Endodermal cell (in vitro differentiated cells): Measurements from ENCODE around the gene PARM1. TPM values are rescaled to one million over a fixed set of nuclear protein-coding genes. Genes with fewer than 3 reads are reported as not detected.

Source experiments
- DNase-seq: peaks from one replicate; pipeline ENCODE4 v3.0.0-alpha.2; 2017
- H3K27ac ChIP-seq: 2 replicates; pipeline ENCODE4 v1.5.1; 2013; ENCODE audit warnings: mild to moderate bottlenecking, low read depth, low read length, moderate library complexity
- H3K27me3 ChIP-seq: 2 replicates; pipeline ENCODE4 v1.6.1; 2013; ENCODE audit warnings: mild to moderate bottlenecking, low read length, moderate library complexity; ENCODE audit not compliant: insufficient read depth, control insufficient read depth, poor library complexity, severe bottlenecking
- H3K36me3 ChIP-seq: 2 replicates; pipeline ENCODE4 v1.7.0; 2013; ENCODE audit warnings: mild to moderate bottlenecking, low read length, moderate library complexity; ENCODE audit not compliant: control insufficient read depth, insufficient read depth
- H3K4me1 ChIP-seq: one replicate; pipeline ENCODE4 v1.7.0; 2013; ENCODE audit warnings: low read length; ENCODE audit not compliant: control insufficient read depth, insufficient read depth
- H3K4me3 ChIP-seq: 2 replicates; pipeline ENCODE4 v1.5.1; 2013; ENCODE audit warnings: mild to moderate bottlenecking, low read length, moderate library complexity
- H3K9ac ChIP-seq: 2 replicates; pipeline ENCODE4 v1.6.1; 2013; ENCODE audit warnings: mild to moderate bottlenecking, low read length, moderate library complexity; ENCODE audit not compliant: poor library complexity, severe bottlenecking; ENCODE audit errors: extremely low read depth
- H3K9me3 ChIP-seq: 2 replicates; pipeline ENCODE4 v1.6.1; 2013; ENCODE audit warnings: mild to moderate bottlenecking, low read length, moderate library complexity; ENCODE audit not compliant: control insufficient read depth
- H3K27ac Mint-ChIP-seq: 2 replicates; pipeline ENCODE4 v1.8.0; 2020; ENCODE audit warnings: mixed read lengths
- H3K27me3 Mint-ChIP-seq: 2 replicates; pipeline ENCODE4 v1.8.0; 2021; ENCODE audit warnings: mild to moderate bottlenecking, mixed read lengths; ENCODE audit not compliant: insufficient read depth
- H3K36me3 Mint-ChIP-seq: 2 replicates; pipeline ENCODE4 v1.8.0; 2020; ENCODE audit warnings: low read depth, mixed read lengths
- H3K4me1 Mint-ChIP-seq: 2 replicates; pipeline ENCODE4 v1.8.0; 2020; ENCODE audit warnings: mixed read lengths
- H3K4me3 Mint-ChIP-seq: 2 replicates; pipeline ENCODE4 v1.8.0; 2020; ENCODE audit warnings: mild to moderate bottlenecking, moderate library complexity, mixed read lengths
- H3K9me3 Mint-ChIP-seq: 2 replicates; pipeline ENCODE4 v1.8.0; 2020; ENCODE audit warnings: mild to moderate bottlenecking, mixed read lengths
- CTCF ChIP-seq: fragments of 200-600 bp; sonication (generic); conservative IDR thresholded peaks from 2 replicates; pipeline ENCODE4 v1.5.0; 2021; ENCODE audit warnings: antibody characterized with exemption, mild to moderate bottlenecking
- WGBS, 2 experiments: methylation state at CpG; one replicate each; pipeline versions ENCODE4 v1.1.5 to v1.1.7; 2013; ENCODE audit warnings: missing lambda C conversion rate in 2 of 2, mixed read lengths in 1 of 2; ENCODE audit not compliant: insufficient coverage in 1 of 2, insufficient read length in 1 of 2; 5-methylcytosine and 5-hydroxymethylcytosine counted together
- total RNA-seq, 2 donors: library from RNA; stranded (reverse); fragmentation: NEBNext Ultra II Directional in 1 of 2; extraction: Animal tissue kit (Norgen Biotek cat#: 25700) in 1 of 2; gene quantifications; 2 replicates in 1 of 2; 3 replicates in 1 of 2; pipeline ENCODE4 v1.2.1, GENCODE V29; 2021

The PARM1 gene
- total RNA-seq, 2 donors from 2014 or later: 0.13 to 1.1 TPM

- Histone ChIP-seq H3K4me3 (no peak overlapping the region), H3K4me1 (peaks cover 10% of the 10 kb centered on the region), H3K9me3 (no peaks in the 10 kb centered on the region), H3K27ac (no peak overlapping the region), H3K36me3 (no peaks in the 10 kb centered on the region), H3K9ac (no peak overlapping the region), H3K27me3 (no peaks in the 10 kb centered on the region)
- Mint-ChIP-seq H3K27me3 (no peaks in the 10 kb centered on the region), H3K9me3 (no peaks in the 10 kb centered on the region), H3K4me1 (peaks cover 12% of the 10 kb centered on the region), H3K36me3 (no peaks in the 10 kb centered on the region), H3K27ac (no peak overlapping the region), H3K4me3 (no peak overlapping the region)
- WGBS, 2 experiments: 96 to 97% methylated on average over 3 to 5 of the region's 5 CpGs
- no peak for TF ChIP-seq CTCF
- no peak for DNase-seq
Observed at GRCh38 chr4:75040703-75041102, 107.8 kb downstream of the PARM1 start.

- Mint-ChIP-seq H3K9me3 (no peaks in the 10 kb centered on the region), H3K36me3 (no peaks in the 10 kb centered on the region), H3K4me3 (no peak overlapping the region), H3K4me1 (peaks cover 21% of the 10 kb centered on the region), H3K27me3 (no peaks in the 10 kb centered on the region), H3K27ac (no peak overlapping the region)
- Histone ChIP-seq H3K27me3 (no peaks in the 10 kb centered on the region), H3K36me3 (no peaks in the 10 kb centered on the region), H3K4me1 (peaks cover 8% of the 10 kb centered on the region), H3K9me3 (no peaks in the 10 kb centered on the region), H3K9ac (no peak overlapping the region), H3K27ac (no peak overlapping the region), H3K4me3 (no peak overlapping the region)
- no peak for DNase-seq
- 80 to 97% methylated on average over 1 to 2 of the region's 2 CpGs for WGBS, 2 experiments
- no peak for TF ChIP-seq CTCF
Observed at GRCh38 chr4:75042601-75043208, 109.8 kb downstream of the PARM1 start.

- Histone ChIP-seq H3K36me3 (no peaks in the 10 kb centered on the region), H3K9me3 (no peaks in the 10 kb centered on the region), H3K9ac (no peak overlapping the region), H3K27me3 (no peaks in the 10 kb centered on the region), H3K4me1 (peaks cover 8% of the 10 kb centered on the region), H3K27ac (no peak overlapping the region), H3K4me3 (no peak overlapping the region)
- no peaks in the 10 kb centered on the region for H3K27me3 Mint-ChIP-seq
- no peaks in the 10 kb centered on the region for H3K36me3 Mint-ChIP-seq
- DNase-seq: no peak
- H3K4me3 Mint-ChIP-seq: no peak overlapping the region
- WGBS, 2 experiments: 90 to 97% methylated on average over 2 to 4 of the region's 4 CpGs
- H3K9me3 Mint-ChIP-seq: no peaks in the 10 kb centered on the region
- no peak for TF ChIP-seq CTCF
- no peak overlapping the region for H3K27ac Mint-ChIP-seq
- peaks cover 24% of the 10 kb centered on the region for H3K4me1 Mint-ChIP-seq
Observed at GRCh38 chr4:75046226-75046625, 113.3 kb downstream of the PARM1 start.
